G401 (cell line): ENCODE measurements around the gene LRRC49. TPM values are rescaled to one million over a fixed set of nuclear protein-coding genes. Genes with fewer than 3 reads are reported as not detected.

Experiments used
- DNase-seq: peaks from one replicate; pipeline ENCODE4 v3.0.0-alpha.2; 2015; ENCODE audit warnings: low spot score
- in situ Hi-C: cut with HindIII; loops from 2 replicates; pipeline ENCODE4 v1.10.0; 2016; ENCODE audit warnings: low sequenced_read_pairs, mixed read lengths
- total RNA-seq: library from RNA; depleted of rRNA; stranded (reverse); fragments of >200 nt; shearing (Covaris generic); gene quantifications from 2 replicates; pipeline ENCODE4 v1.2.3, GENCODE V29; 2014

The LRRC49 gene
- total RNA-seq, 1 experiment from 2014 or later: 9.3 TPM

DNA sequence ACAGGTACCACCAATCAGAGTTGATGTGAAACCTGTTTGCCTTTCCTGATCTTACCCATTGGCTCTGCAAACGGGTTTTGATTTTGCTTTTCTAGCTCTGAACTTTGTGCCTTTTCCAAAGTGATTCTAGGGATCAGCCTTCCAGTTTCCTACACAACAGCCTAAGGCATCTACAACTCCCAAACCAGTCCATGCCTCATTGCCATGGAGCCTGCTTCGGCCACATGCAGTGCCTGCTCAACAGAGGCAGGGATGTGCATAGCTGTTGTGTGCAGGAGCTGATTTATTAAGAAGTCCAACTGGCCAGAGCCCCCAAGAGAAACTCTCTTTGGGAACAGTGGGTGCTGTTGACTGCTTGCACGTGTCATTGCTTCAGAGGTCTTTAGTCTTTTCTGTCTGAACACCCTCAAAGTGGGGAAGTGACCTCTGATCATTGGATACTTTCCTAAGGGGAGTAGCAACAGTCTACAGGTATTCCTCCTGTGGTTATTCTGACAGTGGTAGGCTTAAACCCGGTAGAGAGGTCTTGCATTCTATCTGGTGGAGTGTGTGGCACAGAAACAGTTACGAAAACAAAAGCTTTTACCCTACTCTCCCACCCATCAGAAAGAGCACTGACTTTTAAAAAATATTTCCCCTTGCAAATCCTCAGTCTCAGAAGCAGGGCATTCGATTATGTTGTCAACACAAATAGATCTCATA, 186.0 kb downstream of the LRRC49 start:
- in situ Hi-C loops: no loop called here
- no peak for DNase-seq

DNA sequence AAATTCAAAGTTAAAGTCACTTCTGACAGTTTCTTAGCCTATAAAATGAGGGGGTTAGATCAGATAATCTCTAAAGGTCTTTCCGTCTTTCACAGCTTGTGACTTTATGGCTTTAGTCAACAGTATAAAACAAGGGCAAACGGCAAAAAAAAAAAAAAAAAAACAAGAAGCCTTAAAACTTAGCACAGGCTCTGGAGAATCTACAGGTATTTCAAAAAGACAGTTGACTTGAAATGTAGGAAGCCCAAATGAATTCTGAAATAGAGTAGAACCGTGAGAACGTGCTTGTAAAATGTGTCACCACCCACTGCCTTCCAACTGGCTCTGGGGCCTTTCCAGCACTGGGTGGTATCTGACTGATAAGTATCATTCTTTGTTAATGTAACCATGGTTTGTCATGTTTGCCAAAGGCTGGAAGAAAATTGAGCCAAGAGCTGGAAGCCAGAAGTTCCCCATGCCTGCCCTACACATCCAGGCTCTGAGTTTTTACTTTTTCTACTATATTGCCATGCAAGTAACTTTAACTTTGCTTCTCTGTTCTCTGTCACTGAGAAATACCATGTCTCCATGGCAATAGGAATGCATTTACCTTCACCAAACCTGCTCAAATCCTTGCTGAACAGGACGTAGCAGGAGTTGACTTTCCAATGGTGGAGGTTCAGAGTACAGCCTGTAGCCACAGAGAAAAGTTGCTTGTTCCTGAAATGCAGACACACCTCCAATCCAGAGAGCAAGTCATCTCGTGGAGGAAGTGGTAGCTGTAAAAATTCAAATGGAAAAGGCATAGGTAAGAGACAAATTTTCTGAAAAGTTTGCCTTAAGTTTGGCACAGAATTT, 186.8 kb downstream of the LRRC49 start:
- in situ Hi-C loops: no loop called here
- DNase-seq: no peak

- DNase-seq: no peak
- in situ Hi-C loops: no loop called here
Observed at GRCh38 chr15:71080166-71080565, 187.5 kb downstream of the LRRC49 start.

DNA sequence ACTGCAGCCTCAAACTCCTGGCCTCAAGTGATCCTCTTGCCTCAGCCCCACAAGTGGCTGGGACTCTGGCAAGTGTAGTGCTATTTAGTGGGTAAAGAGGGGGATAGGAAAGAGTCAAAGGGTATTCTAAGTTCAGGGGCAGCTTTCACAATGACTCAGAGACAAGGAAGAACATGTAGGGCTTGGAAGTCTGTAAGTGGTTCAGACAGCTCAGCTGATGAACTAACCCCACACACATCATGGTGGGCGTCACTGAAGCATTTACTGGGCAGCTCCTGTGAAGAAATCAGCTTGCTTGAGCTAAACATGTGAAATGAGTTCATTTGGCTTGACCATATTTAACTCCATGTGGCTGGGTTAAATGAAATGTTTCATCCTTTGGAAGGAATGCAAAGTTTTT, 188.1 kb downstream of the LRRC49 start:
- in situ Hi-C loops: no loop called here
- no peak for DNase-seq

GRCh38 chr15:71082803-71083202, 190.2 kb downstream of the LRRC49 start:
- DNase-seq: no peak
- in situ Hi-C loops: no loop called here

DNA sequence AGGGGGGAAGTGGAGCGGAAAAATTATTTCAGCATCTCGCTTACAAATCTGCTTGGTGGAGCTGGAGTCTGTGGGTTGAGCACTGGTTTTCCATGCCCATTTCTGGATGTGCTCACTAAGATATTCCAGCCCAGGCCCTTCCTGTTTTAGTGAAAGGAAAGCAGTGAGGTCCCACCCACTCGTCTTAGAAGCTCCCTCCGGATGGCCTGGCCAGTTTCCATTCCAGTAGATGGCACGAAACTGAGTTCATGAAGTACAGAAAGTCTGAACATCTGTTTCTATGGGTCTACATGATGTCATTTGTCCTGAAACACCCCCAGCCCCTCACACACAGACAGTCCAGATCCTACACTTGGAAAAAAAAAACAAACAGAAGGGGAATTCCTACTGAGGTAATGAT, 190.7 kb downstream of the LRRC49 start:
- DNase-seq: no peak
- in situ Hi-C loops: no loop called here

- in situ Hi-C loops: no loop called here
- no peak for DNase-seq
Observed at GRCh38 chr15:71084264-71084663, 191.6 kb downstream of the LRRC49 start.

DNA sequence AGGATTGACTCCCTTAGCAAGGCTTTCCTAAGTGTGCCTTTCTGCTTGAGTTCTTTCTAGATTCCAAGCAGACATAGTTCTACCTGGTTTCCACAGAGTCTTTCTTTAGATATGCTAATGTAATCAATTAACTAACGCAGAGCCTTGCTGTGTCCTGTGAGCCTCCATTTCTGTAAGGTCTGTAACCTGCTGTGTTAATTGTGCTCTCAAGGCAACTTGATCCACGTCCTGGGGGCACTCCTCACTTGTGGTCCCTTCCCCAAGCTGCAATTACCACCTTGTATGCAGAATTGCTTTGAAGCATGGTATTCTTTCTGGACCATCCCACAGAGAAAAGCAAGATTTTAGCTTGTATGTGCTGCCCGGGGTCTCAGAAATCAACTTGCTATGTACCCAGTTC, 193.2 kb downstream of the LRRC49 start:
- no peak for DNase-seq
- in situ Hi-C loops: no loop called here

DNA sequence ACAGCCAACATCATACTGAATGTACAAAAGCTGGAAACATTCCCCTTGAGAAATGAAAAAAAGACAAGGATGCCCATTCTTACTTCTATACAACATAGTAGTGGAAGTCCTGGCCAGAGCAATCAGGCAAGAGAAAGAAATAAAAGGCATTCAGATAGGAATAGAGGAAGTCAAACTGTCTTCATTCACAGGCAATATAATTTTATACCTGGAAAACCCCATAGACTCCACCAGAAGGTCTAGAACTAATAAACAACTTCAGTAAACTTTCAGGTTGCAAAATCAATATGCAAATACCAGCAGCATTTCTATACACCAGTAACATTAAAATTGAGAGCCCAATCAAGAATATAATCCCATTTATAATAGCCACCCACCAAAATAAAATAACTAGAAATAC, 195.5 kb downstream of the LRRC49 start:
- no peak for DNase-seq
- in situ Hi-C loops: no loop called here

- in situ Hi-C loops: no loop called here
- no peak for DNase-seq
Observed at GRCh38 chr15:71088683-71089082, 196.1 kb downstream of the LRRC49 start.

- no peak for DNase-seq
- in situ Hi-C loops: no loop called here
Observed at GRCh38 chr15:71089801-71090200, 197.2 kb downstream of the LRRC49 start.

DNA sequence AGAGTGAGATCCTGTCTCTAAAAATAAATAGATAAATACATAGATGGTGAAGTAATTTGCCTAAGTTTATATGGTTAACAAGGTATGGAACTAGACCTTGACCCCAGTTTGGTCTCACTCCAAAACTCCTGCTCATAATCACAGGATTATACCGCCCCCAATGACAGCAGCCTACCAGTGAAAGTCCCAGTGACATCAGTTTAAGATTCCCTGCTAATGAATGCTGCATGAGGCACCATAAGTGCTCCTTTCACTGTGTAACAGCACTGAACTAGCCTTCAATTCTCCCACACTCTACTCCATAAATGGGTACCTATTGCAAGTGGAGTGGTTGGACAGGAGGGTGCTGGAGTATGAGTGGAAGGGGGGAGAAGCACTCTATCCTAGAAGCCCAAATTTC, 199.0 kb downstream of the LRRC49 start:
- no peak for DNase-seq
- in situ Hi-C loops: no loop called here

DNA sequence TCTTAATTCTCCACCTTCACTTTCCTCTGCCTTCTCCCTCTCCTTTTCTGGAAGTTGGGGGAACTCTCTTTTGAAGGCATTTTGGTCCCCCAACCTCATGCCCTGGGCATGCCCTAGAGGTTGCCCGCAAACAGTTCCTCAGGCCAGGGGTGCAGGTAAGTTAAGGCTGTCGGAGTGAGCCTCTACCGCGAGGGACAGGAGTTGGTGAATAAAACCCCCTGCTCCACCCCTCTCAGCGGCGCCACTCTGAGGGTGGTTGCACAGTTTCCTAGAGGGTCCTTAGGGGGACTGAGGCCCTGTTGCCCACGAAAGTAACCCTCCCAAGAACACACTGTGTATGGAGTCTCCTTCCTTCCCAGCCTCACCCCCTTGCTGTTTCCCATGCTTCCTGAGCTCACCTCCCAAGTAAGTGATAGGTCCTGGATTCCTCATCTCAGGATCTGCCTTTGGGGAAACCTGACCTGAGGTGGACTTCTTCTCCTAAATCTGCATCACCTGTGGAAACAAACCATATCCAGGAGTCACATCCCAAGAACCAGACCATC, 199.5 kb downstream of the LRRC49 start:
- DNase-seq: no peak
- in situ Hi-C loops: no loop called here

GRCh38 chr15:71093054-71094024, 200.7 kb downstream of the LRRC49 start:
- in situ Hi-C loops: no loop called here
- no peak for DNase-seq

DNA sequence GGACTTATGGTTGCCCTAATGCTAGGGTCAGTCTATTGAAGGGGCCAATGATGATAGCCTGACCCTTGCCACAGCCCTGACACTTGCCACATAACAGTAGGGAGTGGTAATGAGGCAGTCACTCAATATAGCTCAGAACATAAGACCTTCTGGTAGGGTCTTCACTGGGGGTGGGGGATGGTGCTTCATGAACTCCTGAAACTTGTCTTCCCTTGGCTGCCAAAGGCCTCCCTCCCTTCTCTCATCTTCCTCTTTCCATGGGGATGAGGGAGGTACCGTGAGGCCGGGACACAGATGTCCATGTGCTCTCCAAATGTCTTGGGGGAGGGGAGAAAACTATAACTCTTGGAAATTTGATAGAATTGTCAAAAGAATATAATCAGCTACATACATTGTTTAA, 201.5 kb downstream of the LRRC49 start:
- in situ Hi-C loops: no loop called here
- DNase-seq: no peak

GRCh38 chr15:71096676-71097075, 204.1 kb downstream of the LRRC49 start:
- no peak for DNase-seq
- in situ Hi-C loops: no loop called here

DNA sequence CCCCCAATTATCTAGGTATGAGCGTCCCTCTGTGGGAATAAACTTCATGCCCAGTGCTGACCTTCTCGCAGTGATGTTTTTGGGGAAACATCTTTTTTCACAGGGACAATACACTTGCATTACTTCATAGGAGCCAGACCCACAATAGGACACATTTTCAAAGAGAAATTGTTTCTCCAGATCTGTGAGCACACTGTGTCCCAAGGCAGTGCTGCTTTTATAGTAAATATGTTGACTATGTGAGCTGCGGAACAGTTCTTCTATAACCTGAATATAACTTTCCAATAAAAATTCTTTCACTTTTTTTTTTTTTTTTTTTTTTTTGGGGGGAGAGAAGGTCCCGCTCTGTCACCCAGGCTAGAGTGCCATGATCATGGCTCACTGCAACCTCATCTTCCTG, 205.3 kb downstream of the LRRC49 start:
- in situ Hi-C loops: no loop called here

GRCh38 chr15:71098920-71099319, 206.3 kb downstream of the LRRC49 start:
- in situ Hi-C loops: no loop called here
- DNase-seq: no peak

More for the DNA sequence above, 205.3 kb downstream of the LRRC49 start:
- no peak for DNase-seq
